K562 (cell line): ENCODE results near the gene ALDH8A1. TPM values are rescaled to one million over a fixed set of nuclear protein-coding genes. Genes with fewer than 3 reads are reported as not detected.
A peak's percentile ranks its signal among the peaks of the same experiment; 100 is the strongest.

ENCODE experiments used
- ATAC-seq: fragments of 200-7000 bp; cut with Tn5 transposase; 3 replicates; pipeline ENCODE4 v1.9.1; 2020; ENCODE audit warnings: moderate library complexity
- Bru-seq: library from RNA; stranded (reverse); fragments of 400-500 nt; gene quantifications from one replicate; lab custom pipeline; 2021; lab: Mats Ljungman, UMichigan
- BruChase-seq, 2 experiments: library from RNA; stranded (reverse); fragments of 400-500 nt; gene quantifications; one replicate each; lab custom pipeline; 2021; lab: Mats Ljungman, UMichigan
- BruUV-seq: library from RNA; stranded (reverse); fragments of 400-500 nt; replicated peaks from 2 replicates; lab custom pipeline; 2021; lab: Mats Ljungman, UMichigan
- CTCF ChIA-PET: fragments of 300-600 bp; formaldehyde crosslinking; extraction: SDS; loops from one replicate; lab custom pipeline; 2021; ENCODE audit warnings: low intra/inter-chr PET ratio; lab: Yijun Ruan, JAX
- POLR2A ChIA-PET: fragments of 300-600, 350-650 bp; sonication (Branson Sonifier 250); formaldehyde crosslinking; extraction: SDS; loops from one replicate; lab custom pipeline; 2021; ENCODE audit warnings: antibody characterized with exemption, inconsistent platforms; lab: Yijun Ruan, JAX
- DNase-seq, 4 experiments: peaks; one replicate each; pipeline versions ENCODE4 v3.0.0 to v3.0.0-alpha.2; 2011 to 2018; ENCODE audit warnings: low spot score in 3 of 4, mixed read lengths in 3 of 4; ENCODE audit errors: extremely low read depth in 1 of 4
- FAIRE-seq: peaks from 2 replicates; lab custom pipeline; 2011; peaks lifted over from hg19 to GRCh38; lab: Jason Lieb, UNC
- H2AFZ ChIP-seq: 2 replicates; pipeline ENCODE4 v1.6.0; 2011; ENCODE audit warnings: low read depth, low read length, control low read depth, inconsistent platforms
- H3K27ac ChIP-seq: fragments of 200-600 bp; 3 replicates; pipeline ENCODE4 v1.8.0; 2011; ENCODE audit warnings: low read depth, mild to moderate bottlenecking, control low read depth, inconsistent platforms, low read length, moderate library complexity, mixed read lengths; ENCODE audit errors: extremely low read depth
- H3K27me3 ChIP-seq, 2 experiments: fragments of 300-600 bp in 1 of 2; 2 replicates in 1 of 2; 3 replicates in 1 of 2; pipeline versions ENCODE4 v1.6.0 to v1.8.0; 2011; ENCODE audit warnings: inconsistent platforms in 2 of 2, low read length in 2 of 2, mild to moderate bottlenecking in 1 of 2, mixed read lengths in 1 of 2, moderate library complexity in 1 of 2; ENCODE audit not compliant: control insufficient read depth in 2 of 2, insufficient read depth in 2 of 2
- H3K36me3 ChIP-seq: fragments of 300-600 bp; 3 replicates; pipeline ENCODE4 v1.8.0; 2011; ENCODE audit warnings: mild to moderate bottlenecking, low read length, inconsistent platforms; ENCODE audit not compliant: control insufficient read depth, insufficient read depth
- H3K4me1 ChIP-seq, 2 experiments: fragments of 200-600 bp in 1 of 2; replicated peaks in 1 of 2; 2 replicates in 1 of 2; 3 replicates in 1 of 2; pipeline versions ENCODE4 v1.5.1 to v1.8.0; 2011; ENCODE audit warnings: inconsistent platforms in 2 of 2, low read length in 2 of 2, mild to moderate bottlenecking in 1 of 2, mixed read lengths in 1 of 2, moderate library complexity in 1 of 2; ENCODE audit not compliant: control insufficient read depth in 2 of 2, insufficient read depth in 2 of 2
- H3K4me2 ChIP-seq: 2 replicates; pipeline ENCODE4 v1.6.1; 2011; ENCODE audit warnings: low read length, control low read depth, inconsistent platforms, mixed read lengths; ENCODE audit not compliant: insufficient read depth
- H3K4me3 ChIP-seq: fragments of 200-600 bp; sonication (generic), shearing (Covaris generic); 2 replicates; pipeline ENCODE4 v1.5.1; 2016; ENCODE audit warnings: control low read depth, inconsistent platforms
- H3K79me2 ChIP-seq: fragments of 200-600 bp; 3 replicates; pipeline ENCODE4 v1.8.0; 2011; ENCODE audit warnings: low read length, inconsistent platforms; ENCODE audit not compliant: control insufficient read depth, insufficient read depth
- H3K9ac ChIP-seq, 2 experiments: 2 replicates each; pipeline versions ENCODE4 v1.6.0 to v1.6.1; 2011; ENCODE audit warnings: low read depth in 2 of 2, low read length in 2 of 2, control low read depth in 1 of 2, inconsistent platforms in 1 of 2, mild to moderate bottlenecking in 1 of 2, mixed read lengths in 1 of 2; ENCODE audit not compliant: insufficient read depth in 1 of 2
- H3K9me1 ChIP-seq: one replicate; pipeline ENCODE4 v1.6.0; 2011; ENCODE audit warnings: inconsistent platforms, mild to moderate bottlenecking, low read length, moderate library complexity; ENCODE audit not compliant: control insufficient read depth, insufficient read depth
- H3K9me3 ChIP-seq: replicated peaks from 2 replicates; pipeline ENCODE4 v1.5.1; 2011; ENCODE audit warnings: low read depth, low read length, inconsistent platforms; ENCODE audit not compliant: control insufficient read depth, insufficient read depth
- H4K20me1 ChIP-seq: replicated peaks from 2 replicates; pipeline ENCODE4 v1.6.1; 2011; ENCODE audit warnings: low read length, inconsistent platforms, mixed read lengths; ENCODE audit not compliant: control insufficient read depth, insufficient read depth
- BCL6 ChIP-seq: fragments of 250-450 bp; sonication (Bioruptor Pico); IDR thresholded peaks from 2 replicates; pipeline ENCODE4 v1.4.0; 2020
- FOSL1 ChIP-seq: fragments of 200-800 bp; sonication (Bioruptor generic); conservative IDR thresholded peaks from 2 replicates; pipeline ENCODE4 v1.6.1; 2016; ENCODE audit warnings: missing genetic modification characterization, missing compliant biosample characterization
- FOXP1 ChIP-seq: sonication (generic); formaldehyde crosslinking; IDR thresholded peaks from 2 replicates; pipeline ENCODE4 v1.8.0; 2022; ENCODE audit warnings: mild to moderate bottlenecking, missing genetic modification reagents
- GTF2F1 ChIP-seq: IDR thresholded peaks from 2 replicates; pipeline ENCODE4 v1.6.1; 2011; ENCODE audit warnings: low read depth, low read length, improper control_type of control experiment
- HCFC1 ChIP-seq: IDR thresholded peaks from 2 replicates; pipeline ENCODE4 v1.6.1; 2012; ENCODE audit warnings: low read depth, low read length, improper control_type of control experiment
- IFI16 ChIP-seq: fragments of 250-450 bp; sonication (Bioruptor Pico); IDR thresholded peaks from 2 replicates; pipeline ENCODE4 v2.1.2; 2022; ENCODE audit warnings: mild to moderate bottlenecking, inconsistent platforms
- MTA1 ChIP-seq: fragments of 450-650 bp; IDR thresholded peaks from 2 replicates; pipeline ENCODE4 v1.6.1; 2017; ENCODE audit warnings: borderline replicate concordance
- NCOA4 ChIP-seq: fragments of 450-650 bp; IDR thresholded peaks from 2 replicates; pipeline ENCODE4 v1.6.1; 2018; ENCODE audit warnings: mild to moderate bottlenecking; ENCODE audit not compliant: partially characterized antibody
- PHB2 ChIP-seq: fragments of 450-650 bp; IDR thresholded peaks from 2 replicates; pipeline ENCODE4 v1.6.1; 2017; ENCODE audit warnings: low read depth
- ZBTB1 ChIP-seq: sonication (generic); formaldehyde crosslinking; IDR thresholded peaks from 2 replicates; pipeline ENCODE4 v1.8.1; 2023; ENCODE audit warnings: missing genetic modification reagents, low read depth, mild to moderate bottlenecking, borderline replicate concordance
- ZNF347 ChIP-seq: fragments of 450-650 bp; formaldehyde crosslinking; IDR thresholded peaks from 2 replicates; pipeline ENCODE4 v1.4.0; 2020; ENCODE audit warnings: low read depth, mild to moderate bottlenecking, moderate library complexity
- WGBS: fragments of 100-300 bp; shearing (Covaris generic); methylation state at CpG from one replicate; pipeline ENCODE4 v1.1.6; 2016; ENCODE audit warnings: low coverage, mixed read lengths; ENCODE audit not compliant: insufficient coverage; ENCODE audit errors: missing lambda C conversion rate; 5-methylcytosine and 5-hydroxymethylcytosine counted together
- in situ Hi-C: fragments of 300-500 bp; cut with MboI; formaldehyde crosslinking; loops from 4 replicates; pipeline ENCODE4 v1.15.0; 2018; ENCODE audit warnings: inconsistent platforms, mixed read lengths
- intact Hi-C: fragments of 100-400 bp; cut with micrococcal nuclease; formaldehyde crosslinking; loops from 2 replicates; pipeline ENCODE4 v1.14.2; 2022
- long read RNA-seq, 3 experiments: library from polyadenylated mRNA in 2 of 3; library from RNA in 1 of 3; unstranded in 2 of 3; stranded (forward) in 1 of 3; transcript quantifications; one replicate each; pipeline ENCODE4 v2.0.0, GENCODE V29; 2019 to 2022
- polyA minus RNA-seq, 3 experiments: library from RNA; depleted of rRNA, polyadenylated mRNA; stranded (reverse); fragments of >200 nt; gene quantifications; 2 replicates each; pipeline ENCODE4 v1.2.3, GENCODE V29; 2011
- polyA plus RNA-seq, 8 experiments: library from polyadenylated mRNA; depleted of rRNA in 4 of 8; stranded (reverse) in 5 of 8; unstranded in 3 of 8; fragments of >200 nt; fragmentation: Nextera tagmentation in 2 of 8; fragmentation: Illumina TruSeq in 1 of 8; extraction: Ambion mirVana in 2 of 8; extraction: Trizol in 1 of 8; gene quantifications; 2 replicates each; pipeline versions ENCODE4 v1.2.1 to v1.2.3, GENCODE V29; 2011 to 2014; ENCODE audit warnings: inconsistent platforms in 1 of 8, missing spikeins in 1 of 8
- total RNA-seq, 7 experiments: library from RNA; depleted of rRNA in 6 of 7; stranded (reverse); fragments of >200 nt in 6 of 7; fragmentation: Illumina TruSeq in 2 of 7; extraction: Trizol in 2 of 7; gene quantifications; 2 replicates each; pipeline versions ENCODE4 v1.2.1 to v1.2.3, GENCODE V29; 2011 to 2021; ENCODE audit warnings: low replicate concordance in 1 of 7
- TF ChIP-seq, protein P1 (sequence below): sonication (generic); formaldehyde crosslinking; IDR thresholded peaks from 2 replicates; pipeline ENCODE4 v1.8.1; 2023; ENCODE audit warnings: missing genetic modification reagents, mild to moderate bottlenecking, borderline replicate concordance

Gene ALDH8A1, protein sequence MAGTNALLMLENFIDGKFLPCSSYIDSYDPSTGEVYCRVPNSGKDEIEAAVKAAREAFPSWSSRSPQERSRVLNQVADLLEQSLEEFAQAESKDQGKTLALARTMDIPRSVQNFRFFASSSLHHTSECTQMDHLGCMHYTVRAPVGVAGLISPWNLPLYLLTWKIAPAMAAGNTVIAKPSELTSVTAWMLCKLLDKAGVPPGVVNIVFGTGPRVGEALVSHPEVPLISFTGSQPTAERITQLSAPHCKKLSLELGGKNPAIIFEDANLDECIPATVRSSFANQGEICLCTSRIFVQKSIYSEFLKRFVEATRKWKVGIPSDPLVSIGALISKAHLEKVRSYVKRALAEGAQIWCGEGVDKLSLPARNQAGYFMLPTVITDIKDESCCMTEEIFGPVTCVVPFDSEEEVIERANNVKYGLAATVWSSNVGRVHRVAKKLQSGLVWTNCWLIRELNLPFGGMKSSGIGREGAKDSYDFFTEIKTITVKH
- 0.55 and 0.74 TPM in 2 replicates for total RNA-seq (2011; cell fraction: chromatin; rRNA removed; ENCODE audit: low replicate concordance)
- total RNA-seq (2011; cell fraction: nucleolus; rRNA removed), result not detected in 2 replicates
- total RNA-seq (2011; cell fraction: nucleoplasm; rRNA removed), result 0.76 TPM in 1 of 2 replicates, not detected in the other
- total RNA-seq (2014; rRNA removed) (0.04 and 0.05 TPM in 2 replicates), total RNA-seq (2014; rRNA removed; fragmentation: Illumina TruSeq; extraction: Trizol) (0.04 TPM in 1 of 2 replicates, not detected in the other), total RNA-seq (2015; rRNA removed; fragmentation: Illumina TruSeq; extraction: Trizol) (0.18 and 0.19 TPM in 2 replicates), total RNA-seq (2021) (0.16 and 0.18 TPM in 2 replicates), polyA plus RNA-seq (2011; rRNA removed) (0.03 and 0.08 TPM in 2 replicates), polyA plus RNA-seq (2014; fragmentation: Illumina TruSeq; extraction: Trizol) (0.08 TPM in 1 of 2 replicates, not detected in the other), polyA plus RNA-seq (2014; fragmentation: Nextera tagmentation; extraction: Ambion mirVana) (under 1 TPM in 1 of 2 experiments, not detected in 1; 0.03 TPM), polyA plus RNA-seq (2014; rRNA removed) (0.03 TPM in 2 replicates), polyA minus RNA-seq (2011; rRNA and poly(A)+ RNA removed) (0.15 TPM in 1 of 2 replicates, not detected in the other), Bru-seq, nascent RNA (percentile 28 among the genes with signal in this experiment), BruChase-seq, experiment 1, labeled RNA remaining after a 2-hour chase (percentile 58 among the genes with signal in this experiment), BruChase-seq, experiment 2, labeled RNA remaining after a 6-hour chase (percentile 60 among the genes with signal in this experiment)
- 0.01 and 0.06 TPM in 2 replicates for polyA plus RNA-seq (2011; cell fraction: cytosol; rRNA removed)
- polyA plus RNA-seq (2011; cell fraction: nucleus; rRNA removed), result 0.21 TPM in 1 of 2 replicates, not detected in the other
- 0.04 and 0.05 TPM in 2 replicates for polyA plus RNA-seq (2012)
- polyA minus RNA-seq (2011; cell fraction: cytosol; rRNA and poly(A)+ RNA removed), result not detected in 2 replicates
- polyA minus RNA-seq (2011; cell fraction: nucleus; rRNA and poly(A)+ RNA removed), result 0.78 TPM in 1 of 2 replicates, not detected in the other
- long read RNA-seq, experiment 1, result 0 reads
- long read RNA-seq, experiment 2, result 0 reads
- long read RNA-seq, experiment 3, result 0 reads

DNA sequence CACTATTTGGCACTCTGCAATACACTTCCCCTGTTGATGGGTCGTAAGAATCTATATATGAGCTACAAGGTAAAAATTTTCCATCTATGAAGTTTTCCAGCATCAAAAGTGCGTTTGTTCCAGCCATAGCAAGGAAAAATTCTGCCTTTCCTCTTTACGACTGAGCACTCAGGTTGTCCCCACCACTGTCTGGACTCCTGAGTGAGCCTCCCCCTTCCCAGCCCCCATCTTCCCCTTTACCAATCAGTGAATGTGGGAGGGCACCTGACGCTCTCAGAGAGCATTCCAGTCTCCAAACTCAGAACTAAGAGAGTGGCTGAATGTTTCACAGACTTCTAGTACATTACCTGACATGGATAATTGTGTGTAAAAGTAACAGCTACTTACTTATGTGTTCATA, at the start of gene ALDH8A1:
TSS of gene ALDH8A1 (minus strand) at position 175 of the 400 bp plus-strand sequence. CDS start at position 127, 48 bp downstream.
- WGBS, result 10% methylated on average over 4 of the region's 4 CpGs
- Histone ChIP-seq H3K9ac (no peak within 1 kb of the TSS), H3K79me2 (no peaks in the 10 kb centered on the region), H3K4me2 (no peak within 1 kb of the TSS), H3K9me3 (no peaks in the 10 kb centered on the region), H3K4me3 (no peak within 1 kb of the TSS), H3K36me3 (no peaks in the 10 kb centered on the region), H3K27me3 (no peaks in the 10 kb centered on the region), H4K20me1 (no peaks in the 10 kb centered on the region), H3K9me1 (no peaks in the 10 kb centered on the region), H2AFZ (peak within 1 kb of the TSS; percentile 0; the same call in 1 of the 2 replicates), H3K4me1 (no peaks in the 10 kb centered on the region; a peak in 1 of 5 replicates), H3K27ac (no peak within 1 kb of the TSS)
- intact Hi-C loops, result loop anchor here (10.0 kb wide), 2 partner anchors 295 to 1025 kb away; no protein-coding TSS in a partner anchor
- POLR2A ChIA-PET, result interaction anchor here (0.8 kb wide), 1 partner anchor 18 kb away, joined by 3 read pairs; no protein-coding TSS in a partner anchor
- in situ Hi-C loops, result no loop called here
- CTCF ChIA-PET, result no interaction called here
- FAIRE-seq, result no peak
- peak; percentile 22; the same call in 1 of the 3 replicates for ATAC-seq
- BruUV-seq, result no TSS peak
- no peak for DNase-seq
- TF ChIP-seq FOSL1 (tag), result no peak
- no peak for TF ChIP-seq MTA1
- no peak for TF ChIP-seq IFI16 (CRISPR knock-in tag)
- no peak for TF ChIP-seq BCL6 (CRISPR knock-in tag)
- TF ChIP-seq, protein P1, sequence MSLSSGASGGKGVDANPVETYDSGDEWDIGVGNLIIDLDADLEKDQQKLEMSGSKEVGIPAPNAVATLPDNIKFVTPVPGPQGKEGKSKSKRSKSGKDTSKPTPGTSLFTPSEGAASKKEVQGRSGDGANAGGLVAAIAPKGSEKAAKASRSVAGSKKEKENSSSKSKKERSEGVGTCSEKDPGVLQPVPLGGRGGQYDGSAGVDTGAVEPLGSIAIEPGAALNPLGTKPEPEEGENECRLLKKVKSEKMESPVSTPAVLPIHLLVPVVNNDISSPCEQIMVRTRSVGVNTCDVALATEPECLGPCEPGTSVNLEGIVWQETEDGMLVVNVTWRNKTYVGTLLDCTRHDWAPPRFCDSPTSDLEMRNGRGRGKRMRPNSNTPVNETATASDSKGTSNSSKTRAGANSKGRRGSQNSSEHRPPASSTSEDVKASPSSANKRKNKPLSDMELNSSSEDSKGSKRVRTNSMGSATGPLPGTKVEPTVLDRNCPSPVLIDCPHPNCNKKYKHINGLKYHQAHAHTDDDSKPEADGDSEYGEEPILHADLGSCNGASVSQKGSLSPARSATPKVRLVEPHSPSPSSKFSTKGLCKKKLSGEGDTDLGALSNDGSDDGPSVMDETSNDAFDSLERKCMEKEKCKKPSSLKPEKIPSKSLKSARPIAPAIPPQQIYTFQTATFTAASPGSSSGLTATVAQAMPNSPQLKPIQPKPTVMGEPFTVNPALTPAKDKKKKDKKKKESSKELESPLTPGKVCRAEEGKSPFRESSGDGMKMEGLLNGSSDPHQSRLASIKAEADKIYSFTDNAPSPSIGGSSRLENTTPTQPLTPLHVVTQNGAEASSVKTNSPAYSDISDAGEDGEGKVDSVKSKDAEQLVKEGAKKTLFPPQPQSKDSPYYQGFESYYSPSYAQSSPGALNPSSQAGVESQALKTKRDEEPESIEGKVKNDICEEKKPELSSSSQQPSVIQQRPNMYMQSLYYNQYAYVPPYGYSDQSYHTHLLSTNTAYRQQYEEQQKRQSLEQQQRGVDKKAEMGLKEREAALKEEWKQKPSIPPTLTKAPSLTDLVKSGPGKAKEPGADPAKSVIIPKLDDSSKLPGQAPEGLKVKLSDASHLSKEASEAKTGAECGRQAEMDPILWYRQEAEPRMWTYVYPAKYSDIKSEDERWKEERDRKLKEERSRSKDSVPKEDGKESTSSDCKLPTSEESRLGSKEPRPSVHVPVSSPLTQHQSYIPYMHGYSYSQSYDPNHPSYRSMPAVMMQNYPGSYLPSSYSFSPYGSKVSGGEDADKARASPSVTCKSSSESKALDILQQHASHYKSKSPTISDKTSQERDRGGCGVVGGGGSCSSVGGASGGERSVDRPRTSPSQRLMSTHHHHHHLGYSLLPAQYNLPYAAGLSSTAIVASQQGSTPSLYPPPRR (CRISPR knock-in tag), result no peak
- TF ChIP-seq NCOA4, result no peak
- TF ChIP-seq FOXP1, result no peak
- TF ChIP-seq GTF2F1, result no peak
- TF ChIP-seq ZNF347 (CRISPR knock-in tag), result no peak
- no peak for TF ChIP-seq ZBTB1 (CRISPR knock-in tag)
- TF ChIP-seq HCFC1, result no peak
- TF ChIP-seq PHB2, result no peak
